ENCODE data around the gene MAD2L1.

DNA sequence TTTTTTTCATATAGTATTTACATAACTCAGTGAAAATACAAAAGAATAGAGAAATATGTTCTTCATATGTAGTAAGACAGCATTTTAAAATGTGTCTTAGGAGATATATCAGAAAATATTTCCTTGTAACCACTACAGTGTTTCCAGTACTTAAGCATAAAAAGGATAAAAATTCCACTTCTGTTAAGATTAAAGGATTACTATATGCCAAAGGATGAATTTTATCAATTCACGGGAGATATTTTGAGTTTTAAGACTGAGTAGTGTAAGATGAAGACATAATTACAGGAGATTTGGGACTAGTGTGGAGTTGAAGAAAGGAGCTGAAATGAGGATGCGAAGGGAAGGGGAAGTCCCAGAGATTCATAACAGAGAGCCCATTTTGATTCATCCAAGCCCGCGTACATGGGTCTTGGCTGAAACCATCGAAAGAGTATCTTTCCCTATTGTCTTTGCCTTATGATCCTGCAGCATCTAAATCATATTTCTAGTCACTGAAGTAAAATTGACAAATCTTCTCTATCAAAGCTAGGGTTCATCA is 58.7 kb downstream of the MAD2L1 start:
- no peak for TF ChIP-seq POLR2AphosphoS5 (IDR thresholded peaks at IDR 0.05; ENCODE audit: low read depth, low read length)
- TF ChIP-seq POLR2A (IDR thresholded peaks at IDR 0.05; ENCODE audit: low read depth, low read length), result no peak
- no peak for TF ChIP-seq SPI1 (IDR thresholded peaks at IDR 0.05; ENCODE audit: low read depth, low read length)

All from GM12891 (cell line).